DMS 273 treated with DMSO at 0.1 percent for 48 hours (cell line): ENCODE data around the gene SHROOM4.

Source experiments
- DNase-seq: peaks from one replicate; lab custom pipeline; 2025; lab: John Stamatoyannopoulos, UW

The SHROOM4 gene

DNA sequence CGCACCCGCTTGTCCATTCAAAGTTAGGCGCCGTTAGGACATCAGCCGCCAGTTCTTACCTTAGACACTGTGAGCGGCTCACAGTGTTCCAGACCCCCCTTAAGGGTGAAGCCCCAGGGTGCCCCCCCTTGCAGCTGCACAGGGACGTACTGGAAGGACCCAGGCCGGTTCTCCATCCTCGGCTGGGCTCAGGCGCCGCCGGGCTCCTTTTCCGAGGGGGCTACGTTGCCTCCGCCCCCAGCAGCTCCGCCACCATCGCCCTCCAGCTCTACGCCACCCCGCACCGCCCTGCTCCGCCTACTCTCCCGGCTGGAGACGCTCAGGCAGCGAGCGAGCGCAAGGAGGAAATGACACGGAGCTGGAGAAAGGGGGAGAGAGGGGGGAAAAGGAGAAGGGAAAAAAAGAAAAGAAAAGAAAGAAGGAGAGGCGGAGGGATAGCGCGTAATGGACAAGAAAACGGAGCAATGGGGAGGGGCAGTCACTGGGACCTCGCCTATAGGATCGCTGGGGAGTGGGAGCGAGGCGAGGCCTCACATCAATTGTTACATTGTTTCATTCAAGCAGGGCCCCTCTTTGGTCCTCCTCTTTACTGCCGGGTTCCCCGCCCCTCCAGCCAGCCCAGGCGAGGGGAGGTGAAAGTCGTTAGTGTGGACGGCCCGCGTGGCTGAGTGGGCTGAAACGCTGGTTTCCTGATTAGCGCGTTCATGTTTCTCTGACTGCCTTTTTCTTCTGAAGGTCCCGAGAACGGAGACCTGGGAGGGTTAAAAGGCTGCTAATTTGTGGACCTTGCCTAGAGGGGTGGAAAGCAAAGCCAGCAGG lies at the start of gene SHROOM4:
SHROOM4 (minus strand) TSS at position 352 of the 819 bp plus-strand sequence; CDS start at position 176, 176 bp downstream.
- DNase-seq, result no peak

- no peak for DNase-seq
Observed at GRCh38 chrX:50863471-50863870, 49.5 kb upstream of the SHROOM4 start.

DNA sequence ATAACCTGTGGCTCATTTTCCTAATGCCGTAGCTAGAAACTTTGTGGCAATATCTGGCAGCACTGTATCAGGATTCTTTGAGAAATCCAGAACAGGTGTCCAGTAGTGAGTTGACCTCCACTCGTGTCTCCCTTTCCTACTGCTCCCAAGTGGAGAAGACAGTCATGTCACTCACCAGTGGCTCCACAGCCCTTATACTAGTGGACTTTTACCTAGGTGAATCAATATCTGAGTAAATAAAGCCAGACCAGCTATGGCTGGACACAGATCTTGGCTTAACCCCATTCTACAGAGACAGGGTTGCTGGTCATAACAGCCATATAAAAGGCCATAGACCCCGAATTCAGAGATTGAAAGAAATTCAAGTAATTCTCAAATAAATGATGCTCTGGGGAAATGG lies 46.5 kb upstream of the SHROOM4 start:
- no peak for DNase-seq

DNA sequence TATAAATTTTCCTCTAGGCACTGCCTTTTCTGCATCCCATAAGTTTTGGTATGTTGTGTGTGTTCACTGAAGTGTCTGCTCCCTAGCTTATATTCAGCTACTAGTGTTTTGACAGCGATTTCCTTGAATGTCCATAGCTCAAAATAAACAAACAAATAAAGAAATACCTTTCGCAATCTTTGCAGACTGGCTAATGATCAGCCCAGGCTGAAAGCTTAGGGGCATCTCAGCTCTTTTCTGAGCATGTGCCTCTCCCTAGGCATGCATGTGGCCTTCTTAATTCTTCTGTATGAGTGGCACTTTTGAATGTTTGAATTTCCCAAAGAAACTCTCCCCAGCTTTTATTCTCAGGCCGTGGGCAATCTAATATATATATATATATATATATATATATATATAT lies 44.6 kb upstream of the SHROOM4 start:
- no peak for DNase-seq

- no peak for DNase-seq
Observed at GRCh38 chrX:50853399-50853798, 39.4 kb upstream of the SHROOM4 start.

DNA sequence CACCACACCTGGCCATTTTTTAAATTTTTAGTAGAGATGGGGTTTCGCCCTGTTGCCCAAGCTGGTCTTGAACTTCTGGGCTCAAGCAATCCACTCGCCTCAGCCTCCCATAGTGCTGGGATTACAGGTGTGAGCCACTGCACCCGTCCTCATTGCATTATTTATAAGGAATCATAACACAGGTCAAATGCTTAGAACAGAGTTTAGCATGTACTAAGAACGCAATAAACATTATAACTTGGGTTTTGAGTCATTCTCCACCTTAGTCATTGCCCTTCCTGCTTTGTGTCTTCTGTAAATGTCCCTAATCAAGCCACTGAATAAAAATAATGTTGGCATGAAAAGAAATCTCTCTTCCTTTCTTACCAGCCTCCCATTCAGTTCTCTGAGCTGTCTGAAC lies 38.5 kb upstream of the SHROOM4 start:
- DNase-seq, result no peak

- DNase-seq, result no peak
Observed at GRCh38 chrX:50842221-50842620, 28.2 kb upstream of the SHROOM4 start.

GRCh38 chrX:50839730-50840129 lies 25.7 kb upstream of the SHROOM4 start:
- DNase-seq, result no peak

DNA sequence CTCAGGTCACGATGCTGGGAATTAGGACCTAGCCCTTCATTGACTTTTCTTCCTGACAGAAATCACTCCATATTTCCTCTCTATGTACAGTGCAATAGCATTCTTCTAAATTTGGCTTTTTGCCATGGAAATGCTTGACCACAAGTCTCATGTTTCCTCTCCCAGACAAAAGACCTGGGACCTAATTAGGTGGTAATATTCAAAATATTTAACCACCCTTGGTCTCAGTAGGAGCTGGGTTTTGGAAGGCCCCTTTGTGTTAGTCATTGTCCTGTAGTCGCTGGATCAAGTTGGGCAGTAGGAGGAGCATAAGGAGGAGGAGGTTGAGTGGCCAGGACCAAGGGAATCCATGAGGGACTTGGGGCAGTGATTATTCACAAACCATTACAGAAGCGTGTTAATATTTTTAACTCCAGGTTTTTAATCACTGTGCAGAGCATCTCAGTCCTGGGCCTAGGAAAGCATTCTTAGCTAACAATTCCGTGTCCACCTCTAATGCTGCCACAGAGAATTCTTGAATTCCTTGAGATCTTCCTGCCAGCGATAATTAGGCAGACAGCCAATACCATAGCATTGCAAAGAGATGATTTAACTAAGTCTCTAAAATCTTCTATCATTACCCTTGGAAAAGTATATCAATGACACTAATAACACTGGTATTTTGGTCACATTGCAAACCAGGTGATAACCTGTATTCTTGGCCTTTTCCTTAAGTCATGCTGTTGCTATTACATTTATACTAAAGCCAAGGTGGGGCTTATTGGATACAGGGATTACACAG lies 25.0 kb upstream of the SHROOM4 start:
- DNase-seq, result no peak

DNA sequence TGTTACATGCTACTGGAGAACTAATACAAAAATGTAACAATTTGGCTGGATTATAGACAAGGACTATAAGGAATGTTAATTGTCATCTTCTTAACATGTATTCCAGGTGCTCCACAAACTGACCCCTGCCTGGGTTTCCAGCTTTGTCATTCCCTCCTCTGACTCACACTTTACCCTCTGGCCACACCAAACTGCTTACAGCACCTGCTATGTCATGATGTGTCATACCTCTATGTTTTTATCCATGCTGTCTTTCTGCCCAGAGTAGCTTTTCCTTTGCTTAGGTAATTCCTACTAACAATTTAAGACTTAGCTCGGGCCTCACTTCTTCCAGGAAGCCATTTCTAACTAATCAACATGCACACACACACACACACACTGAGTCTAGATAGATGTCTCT lies 14.0 kb upstream of the SHROOM4 start:
- no peak for DNase-seq

DNA sequence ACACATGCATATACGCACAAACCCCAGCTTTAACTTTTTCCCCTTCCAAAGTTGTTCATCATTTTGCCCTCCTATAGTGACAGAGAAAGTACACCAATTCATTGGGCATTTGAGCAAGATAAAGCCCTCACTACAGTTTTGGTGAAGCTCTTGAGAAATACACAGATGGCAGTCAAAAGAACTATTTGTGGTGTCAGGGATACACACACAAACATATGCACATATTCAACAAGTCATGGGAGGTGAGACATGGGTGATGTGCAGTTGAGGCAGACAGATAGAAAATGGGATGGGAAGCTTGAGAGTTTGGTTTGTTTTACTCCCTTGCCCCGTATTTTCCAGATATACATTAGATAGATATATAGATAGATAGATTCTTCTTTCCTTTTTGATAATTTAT lies 11.8 kb upstream of the SHROOM4 start:
- DNase-seq, result no peak

DNA sequence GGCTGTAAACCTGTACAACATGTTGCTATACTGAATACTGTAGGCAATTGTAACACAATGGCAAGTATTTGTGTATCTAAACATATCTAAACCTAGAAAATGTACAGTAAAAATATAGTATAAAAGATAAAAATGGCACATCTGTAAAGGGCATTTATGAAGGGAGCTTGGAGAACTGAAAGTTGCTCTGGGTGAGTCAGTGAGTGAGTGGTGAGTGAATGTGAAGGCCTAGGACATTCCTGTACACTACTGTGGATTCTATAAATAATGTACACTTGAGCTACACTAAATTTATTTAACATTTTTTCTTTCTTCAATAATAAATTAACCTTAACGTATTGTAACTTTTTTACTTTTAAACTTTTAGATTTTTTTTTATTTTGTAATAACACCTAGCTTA lies 5.0 kb upstream of the SHROOM4 start:
- no peak for DNase-seq

- DNase-seq, result no peak
Observed at GRCh38 chrX:50815120-50815519, 1.1 kb upstream of the SHROOM4 start.

DNA sequence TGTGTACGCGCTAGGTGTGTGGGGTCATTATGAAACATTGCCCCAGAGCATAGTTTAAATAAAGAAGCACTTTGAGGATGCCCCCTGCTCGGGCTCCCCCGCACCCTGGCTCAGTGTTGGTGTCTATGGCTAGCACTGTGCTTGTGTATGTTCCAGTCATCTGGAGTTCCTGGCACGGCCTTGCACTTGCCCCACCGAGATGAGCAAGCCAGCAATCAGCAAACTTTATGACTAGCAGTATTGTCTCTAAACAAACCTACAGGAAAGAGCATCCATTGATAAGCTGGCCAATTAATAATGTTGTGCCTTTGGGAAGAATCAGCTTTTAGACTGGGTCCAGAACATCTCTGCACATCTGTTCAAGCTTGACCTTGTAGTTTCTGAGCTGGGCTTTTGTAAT lies 707 bp upstream of the SHROOM4 start:
- no peak for DNase-seq

DNA sequence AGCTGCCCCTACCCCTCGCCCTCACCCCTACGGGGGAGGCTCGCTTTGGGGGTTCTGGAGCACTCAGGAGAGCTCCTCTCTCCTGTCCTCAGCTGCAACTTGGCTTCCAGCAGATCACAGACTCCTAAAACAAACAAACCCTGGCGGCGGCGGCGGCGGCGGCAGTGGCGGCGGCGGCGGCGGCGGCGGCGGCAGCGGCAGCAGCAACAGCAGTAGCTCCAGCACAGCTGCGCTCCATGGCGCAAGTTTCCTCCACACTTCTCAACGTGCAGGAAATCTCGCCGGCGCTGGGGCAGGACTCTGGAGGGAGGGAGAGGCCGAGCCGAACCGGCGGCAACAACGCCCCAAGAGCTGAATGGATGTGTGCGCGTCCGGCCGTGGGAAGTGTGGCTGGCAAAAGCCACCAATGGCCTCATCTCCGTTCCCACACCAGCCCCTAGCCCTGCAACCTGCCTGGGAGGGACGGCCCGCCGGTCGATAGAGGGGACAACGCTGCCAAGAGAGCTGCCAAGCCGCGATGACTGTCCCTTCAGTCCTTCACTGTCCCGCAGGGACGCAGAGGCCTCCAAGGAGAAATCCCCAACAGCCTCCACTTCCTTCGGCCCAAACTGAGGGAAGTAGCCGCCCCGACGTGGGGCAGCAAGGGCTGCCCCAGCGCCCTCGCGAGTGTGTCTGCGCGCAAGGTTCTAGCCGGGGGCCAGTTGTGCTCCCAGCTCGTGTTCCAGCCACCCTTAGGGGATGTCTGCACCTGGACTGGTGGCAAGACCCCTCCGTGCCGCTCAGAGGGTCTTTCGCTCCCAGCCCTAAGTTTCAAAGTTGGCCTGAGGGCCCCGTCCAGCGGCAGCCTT lies 775 bp downstream of the SHROOM4 start:
- no peak for DNase-seq

DNA sequence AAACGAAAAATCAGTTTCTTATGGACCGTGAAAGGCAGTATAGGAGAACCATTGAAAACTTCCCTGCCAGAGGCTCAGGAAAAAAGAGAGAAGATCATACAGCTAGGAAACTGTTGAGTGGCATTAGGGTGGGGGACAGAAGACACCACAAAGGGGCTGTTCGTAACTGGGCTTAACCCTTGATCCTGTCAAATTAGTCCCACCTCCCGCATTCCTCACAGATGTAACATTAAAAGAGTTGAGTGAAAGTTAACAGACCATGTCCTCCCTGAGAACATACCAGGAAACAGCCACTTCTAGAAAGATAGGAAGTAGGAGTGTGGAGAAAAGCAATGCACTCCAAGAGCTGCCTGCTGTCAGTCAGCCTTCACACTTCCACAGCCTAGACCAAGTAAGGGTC lies 8.7 kb downstream of the SHROOM4 start:
- DNase-seq, result no peak

DNA sequence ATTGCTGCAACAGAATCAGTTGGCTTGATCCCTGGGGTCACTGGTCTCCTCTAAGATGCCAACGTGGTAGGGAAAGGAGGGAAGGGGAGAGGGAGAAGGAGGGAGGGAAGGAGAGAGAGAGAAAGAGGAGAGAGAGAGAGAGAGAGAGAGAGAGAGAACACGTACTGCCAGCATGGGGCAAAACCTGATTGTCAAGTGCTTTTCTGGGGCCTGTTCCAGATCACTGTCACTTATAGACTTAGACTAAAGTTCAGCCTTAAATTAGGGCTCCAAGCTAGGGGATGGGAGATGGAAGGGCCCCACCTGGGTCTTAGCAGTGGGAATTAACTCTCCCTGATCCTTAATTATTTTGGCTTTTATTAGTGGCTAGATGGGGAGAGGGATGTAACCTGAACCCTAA lies 12.9 kb downstream of the SHROOM4 start:
- no peak for DNase-seq

GRCh38 chrX:50799531-50799961 lies 14.4 kb downstream of the SHROOM4 start:
- DNase-seq, result no peak

DNA sequence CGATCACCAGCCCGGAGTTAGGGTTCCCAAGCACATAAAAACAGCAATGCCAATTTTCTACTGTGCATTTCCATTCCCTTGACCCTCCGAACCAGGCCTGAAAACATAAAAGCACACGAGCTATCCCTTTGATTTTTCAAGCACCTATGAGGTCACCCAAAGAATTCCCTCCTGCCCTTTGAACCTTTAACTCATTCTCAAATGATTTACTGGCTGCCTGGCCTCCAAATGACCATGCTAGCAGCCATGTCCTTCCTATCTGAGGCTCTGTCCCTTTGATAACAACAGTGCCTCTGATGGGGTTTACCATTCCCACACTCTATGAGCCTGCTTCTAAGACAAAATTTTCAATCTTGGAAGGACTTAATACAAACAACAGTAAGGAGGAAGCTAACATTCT lies 15.2 kb downstream of the SHROOM4 start:
- DNase-seq, result no peak

- DNase-seq, result no peak
Observed at GRCh38 chrX:50787099-50787498, 26.9 kb downstream of the SHROOM4 start.

- DNase-seq, result no peak
Observed at GRCh38 chrX:50780144-50780543, 33.9 kb downstream of the SHROOM4 start.

- DNase-seq, result no peak
Observed at GRCh38 chrX:50779694-50780093, 34.3 kb downstream of the SHROOM4 start.
